ENCODE results near the gene CELF3. TPM values are rescaled to one million over a fixed set of nuclear protein-coding genes. Genes with fewer than 3 reads are reported as not detected.
A peak's percentile ranks its signal among the peaks of the same experiment; 100 is the strongest.

The CELF3 gene
- total and polyA plus RNA-seq, 9 of the 15 experiments (the other 6 are each of a cell fraction or from before 2014, with no cell fraction given): not detected

DNA sequence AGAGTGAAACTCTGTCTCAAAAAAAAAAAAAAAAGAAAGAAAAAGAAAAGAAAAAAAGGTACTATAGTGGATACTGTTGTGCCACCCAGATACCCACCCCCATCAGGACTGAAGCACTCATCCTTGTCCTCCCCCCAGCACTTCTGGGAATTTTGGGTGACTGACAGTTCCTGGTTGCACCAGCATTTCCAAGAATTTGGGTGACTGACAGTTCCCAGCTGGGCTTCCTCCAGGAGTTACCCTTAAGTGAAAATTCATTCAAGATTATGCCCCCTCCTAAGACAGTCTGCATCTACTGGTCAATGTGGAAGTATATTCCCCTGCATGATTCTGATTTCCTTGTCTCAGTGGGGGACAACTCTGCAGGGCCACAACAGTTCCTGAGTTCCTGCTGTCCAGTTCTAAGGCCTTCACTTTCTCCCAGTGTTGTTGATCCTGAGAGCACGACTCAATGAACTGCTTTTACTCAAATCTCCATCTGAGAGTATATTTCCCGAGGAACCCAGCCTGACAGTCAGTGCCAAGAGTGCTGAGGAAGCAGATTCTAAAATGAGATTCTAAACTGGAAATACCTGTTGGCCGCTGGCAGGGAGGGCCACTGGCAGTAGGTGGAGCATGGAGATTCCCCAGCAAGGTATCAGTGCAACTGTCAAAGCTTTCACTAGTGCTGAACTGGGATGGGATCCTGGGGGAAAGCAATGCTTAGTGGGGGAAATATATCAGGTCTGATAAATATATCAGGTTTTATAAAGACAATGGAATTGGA lies 23.2 kb upstream of the CELF3 start:
- Histone ChIP-seq H2AFZ (ENCODE audit: low read depth, low read length) (peak overlapping the region; percentile 37), H3K9ac (ENCODE audit: insufficient read depth in 1 of 2, low read depth in 2 of 2, low read length in 2 of 2) (no peak overlapping the region; a peak in 1 of 4 replicates), H3K4me3 (no peak overlapping the region), H4K20me1 (replicated peaks; ENCODE audit: control insufficient read depth, insufficient read depth, low read length) (no peaks in the 10 kb centered on the region), H3K4me2 (ENCODE audit: insufficient read depth, low read length) (peak overlapping the region; percentile 44; the same call in 1 of the 2 replicates), H3K4me1 (replicated peaks in 1 of 2; ENCODE audit: control insufficient read depth in 2 of 2, insufficient read depth in 2 of 2, low read length in 2 of 2) (peaks cover 4 to 9% of the 10 kb centered on the region in 2 experiments; a peak in 4 of 5 replicates), H3K27ac (ENCODE audit: extremely low read depth, low read depth, low read length) (0 out of 3 replicates have a peak overlapping the region, but pooled peaks have one; percentile 12), H3K9me1 (ENCODE audit: control insufficient read depth, insufficient read depth, low read length) (no peaks in the 10 kb centered on the region), H3K36me3 (ENCODE audit: control insufficient read depth, insufficient read depth, low read length) (no peaks in the 10 kb centered on the region), H3K79me2 (ENCODE audit: control insufficient read depth, insufficient read depth, low read length) (no peaks in the 10 kb centered on the region), H3K27me3 (ENCODE audit: control insufficient read depth in 2 of 2, insufficient read depth in 2 of 2, low read length in 2 of 2) (no peaks in the 10 kb centered on the region), H3K9me3 (replicated peaks; ENCODE audit: control insufficient read depth, insufficient read depth, low read depth, low read length) (peaks cover 11% of the 10 kb centered on the region)
- WGBS (ENCODE audit: insufficient coverage, low coverage, missing lambda C conversion rate): 6% methylated on average over 3 of the region's 3 CpGs
- DNase-seq (ENCODE audit: extremely low read depth in 1 of 4, low spot score in 3 of 4): peak in 2 of 4 experiments; percentile 73 to 78
- in situ Hi-C loops (cut with MboI) (loop anchor here (5.0 to 10.0 kb wide), 2 partner anchors 202 to 295 kb away; no protein-coding TSS in a partner anchor), intact Hi-C loops (cut with micrococcal nuclease) (loop anchor here (5.0 to 10.0 kb wide), 3 partner anchors 258 to 547 kb away; partner anchors contain the start of genes RFX5 and VPS72)
- FAIRE-seq: peak; percentile 78
- ATAC-seq: peak; percentile 37
- no TSS peak for BruUV-seq (replicated peaks)
- ChIA-PET CTCF (ENCODE audit: low intra/inter-chr PET ratio) (no interaction called here), POLR2A (interaction anchor here (0.6 to 1.4 kb wide), 5 partner anchors 11 to 668 kb away, joined by 3 to 4 read pairs (median 3); no protein-coding TSS in a partner anchor)
- TF ChIP-seq EGR1 (conservative IDR thresholded peaks at IDR 0.05) (0 out of 2 replicates have a peak, but pooled peaks have one; percentile 25), ZNF316 (IDR thresholded peaks at IDR 0.05) (peak; percentile 92), ZZZ3 (IDR thresholded peaks at IDR 0.05) (no peak), ATF7 (IDR thresholded peaks at IDR 0.05) (peak; percentile 47; the same call in 1 of the 2 replicates), NONO (IDR thresholded peaks at IDR 0.05; ENCODE audit: low read depth in 2 of 2, low read length in 1 of 2) (no peak), SMARCA4 (IDR thresholded peaks at IDR 0.05) (peak; percentile 43; the same call in 1 of the 2 replicates)
- TF ChIP-seq, protein P1, sequence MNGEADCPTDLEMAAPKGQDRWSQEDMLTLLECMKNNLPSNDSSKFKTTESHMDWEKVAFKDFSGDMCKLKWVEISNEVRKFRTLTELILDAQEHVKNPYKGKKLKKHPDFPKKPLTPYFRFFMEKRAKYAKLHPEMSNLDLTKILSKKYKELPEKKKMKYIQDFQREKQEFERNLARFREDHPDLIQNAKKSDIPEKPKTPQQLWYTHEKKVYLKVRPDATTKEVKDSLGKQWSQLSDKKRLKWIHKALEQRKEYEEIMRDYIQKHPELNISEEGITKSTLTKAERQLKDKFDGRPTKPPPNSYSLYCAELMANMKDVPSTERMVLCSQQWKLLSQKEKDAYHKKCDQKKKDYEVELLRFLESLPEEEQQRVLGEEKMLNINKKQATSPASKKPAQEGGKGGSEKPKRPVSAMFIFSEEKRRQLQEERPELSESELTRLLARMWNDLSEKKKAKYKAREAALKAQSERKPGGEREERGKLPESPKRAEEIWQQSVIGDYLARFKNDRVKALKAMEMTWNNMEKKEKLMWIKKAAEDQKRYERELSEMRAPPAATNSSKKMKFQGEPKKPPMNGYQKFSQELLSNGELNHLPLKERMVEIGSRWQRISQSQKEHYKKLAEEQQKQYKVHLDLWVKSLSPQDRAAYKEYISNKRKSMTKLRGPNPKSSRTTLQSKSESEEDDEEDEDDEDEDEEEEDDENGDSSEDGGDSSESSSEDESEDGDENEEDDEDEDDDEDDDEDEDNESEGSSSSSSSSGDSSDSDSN (IDR thresholded peaks at IDR 0.05; ENCODE audit: borderline replicate concordance in 1 of 2, low read depth in 2 of 2, low read length in 2 of 2): no peak
- TF ChIP-seq, protein P2, sequence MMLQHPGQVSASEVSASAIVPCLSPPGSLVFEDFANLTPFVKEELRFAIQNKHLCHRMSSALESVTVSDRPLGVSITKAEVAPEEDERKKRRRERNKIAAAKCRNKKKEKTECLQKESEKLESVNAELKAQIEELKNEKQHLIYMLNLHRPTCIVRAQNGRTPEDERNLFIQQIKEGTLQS (IDR thresholded peaks at IDR 0.05): peak; percentile 57; the same call in 1 of the 2 replicates
- TF ChIP-seq, protein P2 (CRISPR knock-in tag; conservative IDR thresholded peaks at IDR 0.05): no peak
- TF ChIP-seq, protein P3, sequence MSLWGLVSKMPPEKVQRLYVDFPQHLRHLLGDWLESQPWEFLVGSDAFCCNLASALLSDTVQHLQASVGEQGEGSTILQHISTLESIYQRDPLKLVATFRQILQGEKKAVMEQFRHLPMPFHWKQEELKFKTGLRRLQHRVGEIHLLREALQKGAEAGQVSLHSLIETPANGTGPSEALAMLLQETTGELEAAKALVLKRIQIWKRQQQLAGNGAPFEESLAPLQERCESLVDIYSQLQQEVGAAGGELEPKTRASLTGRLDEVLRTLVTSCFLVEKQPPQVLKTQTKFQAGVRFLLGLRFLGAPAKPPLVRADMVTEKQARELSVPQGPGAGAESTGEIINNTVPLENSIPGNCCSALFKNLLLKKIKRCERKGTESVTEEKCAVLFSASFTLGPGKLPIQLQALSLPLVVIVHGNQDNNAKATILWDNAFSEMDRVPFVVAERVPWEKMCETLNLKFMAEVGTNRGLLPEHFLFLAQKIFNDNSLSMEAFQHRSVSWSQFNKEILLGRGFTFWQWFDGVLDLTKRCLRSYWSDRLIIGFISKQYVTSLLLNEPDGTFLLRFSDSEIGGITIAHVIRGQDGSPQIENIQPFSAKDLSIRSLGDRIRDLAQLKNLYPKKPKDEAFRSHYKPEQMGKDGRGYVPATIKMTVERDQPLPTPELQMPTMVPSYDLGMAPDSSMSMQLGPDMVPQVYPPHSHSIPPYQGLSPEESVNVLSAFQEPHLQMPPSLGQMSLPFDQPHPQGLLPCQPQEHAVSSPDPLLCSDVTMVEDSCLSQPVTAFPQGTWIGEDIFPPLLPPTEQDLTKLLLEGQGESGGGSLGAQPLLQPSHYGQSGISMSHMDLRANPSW (CRISPR knock-in tag; IDR thresholded peaks at IDR 0.05): no peak
- TF ChIP-seq, protein P4, sequence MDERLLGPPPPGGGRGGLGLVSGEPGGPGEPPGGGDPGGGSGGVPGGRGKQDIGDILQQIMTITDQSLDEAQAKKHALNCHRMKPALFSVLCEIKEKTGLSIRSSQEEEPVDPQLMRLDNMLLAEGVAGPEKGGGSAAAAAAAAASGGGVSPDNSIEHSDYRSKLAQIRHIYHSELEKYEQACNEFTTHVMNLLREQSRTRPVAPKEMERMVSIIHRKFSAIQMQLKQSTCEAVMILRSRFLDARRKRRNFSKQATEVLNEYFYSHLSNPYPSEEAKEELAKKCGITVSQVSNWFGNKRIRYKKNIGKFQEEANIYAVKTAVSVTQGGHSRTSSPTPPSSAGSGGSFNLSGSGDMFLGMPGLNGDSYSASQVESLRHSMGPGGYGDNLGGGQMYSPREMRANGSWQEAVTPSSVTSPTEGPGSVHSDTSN (CRISPR knock-in tag; IDR thresholded peaks at IDR 0.05; ENCODE audit: low read depth): no peak
- TF ChIP-seq, protein P4 (tag; conservative IDR thresholded peaks at IDR 0.05; ENCODE audit: low read depth): peak; percentile 76
